SH-SY5Y (cell line): ENCODE measurements around the gene FOSL1.

Experiments used
- GATA2 ChIP-seq: IDR thresholded peaks from 2 replicates; pipeline ENCODE4 v1.6.1; 2011; ENCODE audit warnings: mild to moderate bottlenecking, low read depth, low read length
- GATA3 ChIP-seq: IDR thresholded peaks from 2 replicates; pipeline ENCODE4 v1.6.1; 2011; ENCODE audit warnings: low read depth, mild to moderate bottlenecking, low read length, moderate library complexity

DNA sequence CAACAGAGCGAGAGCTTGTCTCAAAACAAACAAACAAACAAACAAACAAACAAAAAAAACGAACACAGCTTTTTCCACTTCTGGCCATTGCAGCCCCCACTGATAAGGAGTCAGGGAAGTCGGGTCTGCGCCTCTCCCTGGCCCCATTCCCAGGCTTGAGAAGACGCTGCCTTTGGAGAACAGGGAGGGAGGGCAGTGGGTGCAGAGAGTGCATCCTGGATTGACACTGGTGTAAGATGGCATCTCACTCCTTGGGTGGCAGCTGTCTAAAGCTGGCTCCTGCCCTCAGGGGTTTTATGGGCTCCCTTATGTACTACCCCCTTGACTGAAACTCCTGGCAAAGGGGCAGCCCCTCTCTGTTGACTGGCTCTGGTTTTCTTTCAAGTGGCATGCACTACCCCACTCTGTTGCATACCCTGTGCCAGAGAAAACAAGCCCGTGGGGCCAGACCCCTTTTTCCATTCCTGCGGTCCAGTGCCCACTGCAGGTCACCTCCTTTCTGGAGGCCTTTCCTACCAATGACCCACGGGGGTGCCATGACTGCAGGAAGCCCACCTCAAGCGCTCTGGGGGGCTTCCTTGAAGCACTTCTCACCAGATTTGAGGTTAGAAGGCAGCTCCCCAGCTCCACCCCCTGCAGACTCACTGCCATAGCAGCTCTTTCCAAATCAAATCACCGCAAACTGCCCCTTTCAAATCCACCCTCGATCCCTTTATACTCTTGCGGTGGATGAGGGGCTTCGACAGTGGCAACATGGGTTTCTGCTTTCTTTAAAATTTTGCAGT lies 31.8 kb upstream of the FOSL1 start:
- no peak for TF ChIP-seq GATA3
- TF ChIP-seq GATA2 = no peak
